CD4-positive, CD25-positive, alpha-beta regulatory T cell (primary cell): Measurements from ENCODE around the gene DYNC1I1. TPM values are rescaled to one million over a fixed set of nuclear protein-coding genes. Genes with fewer than 3 reads are reported as not detected.
A peak's percentile ranks its signal among the peaks of the same experiment; 100 is the strongest.

Source experiments
- ATAC-seq, 2 donors: fragments of 150-1000 bp; cut with Tn5 transposase; one replicate each; pipeline ENCODE4 v1.10.0; 2021; ENCODE audit warnings: low read depth in 2 of 2, moderate number of reproducible peaks in 2 of 2, moderate library complexity in 1 of 2
- DNase-seq, 3 donors: peaks; one replicate each; pipeline versions ENCODE4 v3.0.0 to v3.0.0-alpha.2; 2012 to 2022; ENCODE audit warnings: mixed read lengths in 1 of 3
- H3K27ac ChIP-seq: one replicate; pipeline ENCODE4 v1.7.0; 2013; ENCODE audit warnings: mild to moderate bottlenecking, low read length; ENCODE audit not compliant: insufficient read depth, poor library complexity, severe bottlenecking
- H3K27me3 ChIP-seq: one replicate; pipeline ENCODE4 v1.7.0; 2013; ENCODE audit warnings: low read length; ENCODE audit not compliant: control insufficient read depth, insufficient read depth
- H3K36me3 ChIP-seq: one replicate; pipeline ENCODE4 v1.7.0; 2013; ENCODE audit warnings: mild to moderate bottlenecking, low read length, moderate library complexity; ENCODE audit not compliant: control insufficient read depth, insufficient read depth
- H3K4me1 ChIP-seq: 2 replicates; pipeline ENCODE4 v1.7.0; 2013; ENCODE audit warnings: mild to moderate bottlenecking, low read length; ENCODE audit not compliant: insufficient read depth, control insufficient read depth, poor library complexity, severe bottlenecking
- H3K4me3 ChIP-seq: one replicate; pipeline ENCODE4 v1.7.0; 2013; ENCODE audit warnings: low read depth, mild to moderate bottlenecking, low read length, moderate library complexity
- H3K9me3 ChIP-seq, 2 experiments: 1 replicate in 1 of 2; 2 replicates in 1 of 2; pipeline ENCODE4 v1.7.0; 2013; ENCODE audit warnings: low read length in 2 of 2, mild to moderate bottlenecking in 1 of 2, moderate library complexity in 1 of 2; ENCODE audit not compliant: control insufficient read depth in 2 of 2
- H3K27ac Mint-ChIP-seq, 3 donors: one replicate each; pipeline ENCODE4 v1.8.0; 2020 to 2022; ENCODE audit warnings: mild to moderate bottlenecking in 3 of 3, mixed read lengths in 3 of 3, moderate library complexity in 2 of 3
- H3K27me3 Mint-ChIP-seq: one replicate; pipeline ENCODE4 v1.8.0; 2022; ENCODE audit warnings: mild to moderate bottlenecking, mixed read lengths
- H3K36me3 Mint-ChIP-seq: one replicate; pipeline ENCODE4 v1.8.0; 2020; ENCODE audit warnings: mixed read lengths
- H3K4me1 Mint-ChIP-seq, 4 donors: one replicate each; pipeline ENCODE4 v1.8.0; 2020 to 2022; ENCODE audit warnings: mixed read lengths in 4 of 4, mild to moderate bottlenecking in 1 of 4
- H3K4me3 Mint-ChIP-seq, 4 donors: one replicate each; pipeline ENCODE4 v1.8.0; 2020 to 2022; ENCODE audit warnings: mild to moderate bottlenecking in 4 of 4, mixed read lengths in 4 of 4, moderate library complexity in 3 of 4
- H3K9me3 Mint-ChIP-seq, 7 donors: one replicate each; pipeline ENCODE4 v1.8.0; 2020 to 2022; ENCODE audit warnings: mixed read lengths in 7 of 7, mild to moderate bottlenecking in 3 of 7, moderate library complexity in 2 of 7
- polyA plus RNA-seq, 4 donors: library from polyadenylated mRNA; unstranded; fragments of 300-500 nt; fragmentation: Illumina TruSeq; gene quantifications; one replicate each; pipeline ENCODE4 v1.2.3, GENCODE V29; 2021
- total RNA-seq: library from RNA; stranded (reverse); gene quantifications from one replicate; pipeline ENCODE4 v1.2.3, GENCODE V29; 2022

The DYNC1I1 gene
- total and polyA plus RNA-seq, 5 donors from 2014 or later: not detected

GRCh38 chr7:95901006-95901405 is 128.7 kb downstream of the DYNC1I1 start:
- Mint-ChIP-seq H3K4me1 (no peaks in the 10 kb centered on the region), H3K36me3 (no peaks in the 10 kb centered on the region)
- ATAC-seq: no peak

GRCh38 chr7:95904099-95904498 is 131.7 kb downstream of the DYNC1I1 start:
- Histone ChIP-seq H3K9me3 (no peaks in the 10 kb centered on the region), H3K27me3 (no peaks in the 10 kb centered on the region), H3K27ac (no peak overlapping the region), H3K36me3 (no peaks in the 10 kb centered on the region), H3K4me3 (no peak overlapping the region), H3K4me1 (no peaks in the 10 kb centered on the region)
- Mint-ChIP-seq H3K9me3 (peaks cover 0 to 2% (median 0%) of the 10 kb centered on the region in 7 donors), H3K36me3 (no peaks in the 10 kb centered on the region), H3K4me3 (no peak overlapping the region), H3K27me3 (peaks cover 11% of the 10 kb centered on the region), H3K4me1 (no peaks in the 10 kb centered on the region), H3K27ac (no peak overlapping the region)
- DNase-seq (no peak), ATAC-seq (no peak)

More at GRCh38 chr7:95901006-95901405, 128.7 kb downstream of the DYNC1I1 start:
- no peak for DNase-seq
- Histone ChIP-seq H3K27ac (no peak overlapping the region), H3K9me3 (no peaks in the 10 kb centered on the region), H3K4me1 (no peaks in the 10 kb centered on the region), H3K36me3 (no peaks in the 10 kb centered on the region), H3K27me3 (no peaks in the 10 kb centered on the region), H3K4me3 (no peak overlapping the region)
- Mint-ChIP-seq H3K9me3 (peaks cover 0 to 2% (median 0%) of the 10 kb centered on the region in 7 donors), H3K4me3 (no peak overlapping the region), H3K27me3 (peaks cover 11% of the 10 kb centered on the region), H3K27ac (no peak overlapping the region)

GRCh38 chr7:95905167-95905566 is 132.8 kb downstream of the DYNC1I1 start:
- Histone ChIP-seq H3K4me3 (no peak overlapping the region), H3K9me3 (no peaks in the 10 kb centered on the region), H3K27me3 (no peaks in the 10 kb centered on the region), H3K36me3 (no peaks in the 10 kb centered on the region), H3K27ac (no peak overlapping the region), H3K4me1 (no peaks in the 10 kb centered on the region)
- DNase-seq (no peak), ATAC-seq (no peak)
- Mint-ChIP-seq H3K9me3 (peaks cover 0 to 2% (median 0%) of the 10 kb centered on the region in 7 donors), H3K27me3 (peaks cover 11% of the 10 kb centered on the region), H3K4me3 (no peak overlapping the region), H3K27ac (no peak overlapping the region), H3K36me3 (no peaks in the 10 kb centered on the region), H3K4me1 (no peaks in the 10 kb centered on the region)

- H3K27ac ChIP-seq: no peak overlapping the region
- Mint-ChIP-seq H3K4me1 (no peaks in the 10 kb centered on the region), H3K4me3 (no peak overlapping the region), H3K27ac (no peak overlapping the region), H3K27me3 (peaks cover 11% of the 10 kb centered on the region), H3K9me3 (peaks cover 0 to 2% (median 0%) of the 10 kb centered on the region in 7 donors), H3K36me3 (no peaks in the 10 kb centered on the region)
- DNase-seq: no peak
- H3K4me3 ChIP-seq: no peak overlapping the region
- no peak for ATAC-seq
- H3K27me3 ChIP-seq: peaks cover 3% of the 10 kb centered on the region
- no peaks in the 10 kb centered on the region for H3K36me3 ChIP-seq
- no peaks in the 10 kb centered on the region for H3K4me1 ChIP-seq
- H3K9me3 ChIP-seq: no peaks in the 10 kb centered on the region
Measured at GRCh38 chr7:95906851-95907250, 134.5 kb downstream of the DYNC1I1 start.

- peaks cover 0 to 2% (median 0%) of the 10 kb centered on the region in 7 donors for H3K9me3 Mint-ChIP-seq
- no peak overlapping the region for H3K27ac ChIP-seq
- no peak overlapping the region for H3K27ac Mint-ChIP-seq
- H3K36me3 Mint-ChIP-seq: no peaks in the 10 kb centered on the region
- no peak for ATAC-seq
- no peaks in the 10 kb centered on the region for H3K36me3 ChIP-seq
- H3K4me3 Mint-ChIP-seq: no peak overlapping the region
- no peak for DNase-seq
- no peaks in the 10 kb centered on the region for H3K9me3 ChIP-seq
- H3K4me1 Mint-ChIP-seq: no peaks in the 10 kb centered on the region
- no peak overlapping the region for H3K4me3 ChIP-seq
- peaks cover 11% of the 10 kb centered on the region for H3K27me3 Mint-ChIP-seq
- peaks cover 3% of the 10 kb centered on the region for H3K27me3 ChIP-seq
- H3K4me1 ChIP-seq: no peaks in the 10 kb centered on the region
Measured at GRCh38 chr7:95907337-95907736, 135.0 kb downstream of the DYNC1I1 start.

GRCh38 chr7:95908499-95908898 is 136.1 kb downstream of the DYNC1I1 start:
- DNase-seq (no peak), ATAC-seq (no peak)
- H3K27me3 Mint-ChIP-seq: peaks cover 11% of the 10 kb centered on the region
- peaks cover 0 to 2% (median 0%) of the 10 kb centered on the region in 7 donors for H3K9me3 Mint-ChIP-seq
- H3K4me1 Mint-ChIP-seq: no peaks in the 10 kb centered on the region
- peak overlapping the region in 1 of 3 donors; percentile 38 for H3K27ac Mint-ChIP-seq
- H3K27me3 ChIP-seq: peaks cover 3% of the 10 kb centered on the region
- H3K4me1 ChIP-seq: no peaks in the 10 kb centered on the region
- H3K36me3 Mint-ChIP-seq: no peaks in the 10 kb centered on the region
- H3K9me3 ChIP-seq: no peaks in the 10 kb centered on the region
- H3K4me3 ChIP-seq: no peak overlapping the region
- H3K27ac ChIP-seq: no peak overlapping the region
- no peaks in the 10 kb centered on the region for H3K36me3 ChIP-seq
- no peak overlapping the region for H3K4me3 Mint-ChIP-seq

GRCh38 chr7:95910341-95910740 is 138.0 kb downstream of the DYNC1I1 start:
- no peak overlapping the region for H3K4me3 Mint-ChIP-seq
- H3K36me3 Mint-ChIP-seq: no peaks in the 10 kb centered on the region
- H3K9me3 ChIP-seq: no peaks in the 10 kb centered on the region
- H3K4me1 Mint-ChIP-seq: no peaks in the 10 kb centered on the region
- H3K4me3 ChIP-seq: no peak overlapping the region
- no peaks in the 10 kb centered on the region for H3K36me3 ChIP-seq
- ATAC-seq: no peak
- no peak overlapping the region for H3K27ac ChIP-seq
- no peak overlapping the region for H3K27ac Mint-ChIP-seq
- no peaks in the 10 kb centered on the region for H3K4me1 ChIP-seq
- H3K27me3 ChIP-seq: peaks cover 3% of the 10 kb centered on the region
- no peaks in the 10 kb centered on the region for H3K9me3 Mint-ChIP-seq
- peaks cover 4% of the 10 kb centered on the region for H3K27me3 Mint-ChIP-seq
- DNase-seq: no peak

- H3K9me3 Mint-ChIP-seq: no peaks in the 10 kb centered on the region
- no peak overlapping the region for H3K4me3 Mint-ChIP-seq
- no peaks in the 10 kb centered on the region for H3K9me3 ChIP-seq
- no peak overlapping the region for H3K4me3 ChIP-seq
- H3K27me3 Mint-ChIP-seq: peaks cover 19% of the 10 kb centered on the region
- peaks cover 0 to 3% (median 0%) of the 10 kb centered on the region in 4 donors for H3K4me1 Mint-ChIP-seq
- H3K27ac ChIP-seq: no peak overlapping the region
- H3K27ac Mint-ChIP-seq: no peak overlapping the region
- no peak for DNase-seq
- peaks cover 5% of the 10 kb centered on the region for H3K27me3 ChIP-seq
- no peaks in the 10 kb centered on the region for H3K36me3 Mint-ChIP-seq
- peaks cover 3% of the 10 kb centered on the region for H3K4me1 ChIP-seq
- no peaks in the 10 kb centered on the region for H3K36me3 ChIP-seq
- no peak for ATAC-seq
Measured at GRCh38 chr7:95915731-95916130, 143.4 kb downstream of the DYNC1I1 start.
